ENCODE measurements around the gene KIAA1217.

- TF ChIP-seq CTCF (IDR thresholded peaks at IDR 0.05; ENCODE audit: low read depth, low read length) (no peak), EZH2phosphoT487 (IDR thresholded peaks at IDR 0.05; ENCODE audit: low read depth) (no peak)
Measured at GRCh38 chr10:24246365-24246764, 37.4 kb downstream of the KIAA1217 start.
